GM21737 (cell line): Measurements from ENCODE around the gene LRRC2.
"Not testable (repeated sequence)": the region's sequence is repeated elsewhere in the genome, so short reads cannot be mapped to it uniquely, and the experiment has no call there.

Experiments
- ATAC-seq: cut with Tn5 transposase; IDR thresholded peaks from one replicate; pipeline ENCODE4 v1.9.1; 2021; ENCODE audit warnings: mild to moderate bottlenecking, moderate library complexity; ENCODE audit not compliant: unreplicated experiment

The LRRC2 gene

DNA sequence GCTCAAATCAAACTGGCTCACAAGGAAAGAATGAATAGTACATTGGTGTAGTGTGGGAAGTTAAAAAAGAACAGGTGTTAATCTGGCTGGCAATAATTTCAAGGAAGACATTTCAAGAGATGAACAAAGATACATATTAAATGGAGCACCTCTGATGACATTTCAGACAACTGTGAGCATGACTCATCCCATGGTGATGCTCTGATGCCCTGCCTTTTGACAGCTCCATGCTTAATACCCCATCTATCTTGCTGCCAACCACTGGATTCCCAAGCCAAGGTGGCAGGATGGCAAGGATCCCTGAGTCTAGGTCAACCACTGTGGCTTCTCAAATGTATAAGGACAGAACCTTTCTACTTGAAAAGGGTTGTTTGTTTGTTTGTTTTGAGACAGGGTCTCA is 29.3 kb downstream of the LRRC2 start:
- no peak for ATAC-seq

DNA sequence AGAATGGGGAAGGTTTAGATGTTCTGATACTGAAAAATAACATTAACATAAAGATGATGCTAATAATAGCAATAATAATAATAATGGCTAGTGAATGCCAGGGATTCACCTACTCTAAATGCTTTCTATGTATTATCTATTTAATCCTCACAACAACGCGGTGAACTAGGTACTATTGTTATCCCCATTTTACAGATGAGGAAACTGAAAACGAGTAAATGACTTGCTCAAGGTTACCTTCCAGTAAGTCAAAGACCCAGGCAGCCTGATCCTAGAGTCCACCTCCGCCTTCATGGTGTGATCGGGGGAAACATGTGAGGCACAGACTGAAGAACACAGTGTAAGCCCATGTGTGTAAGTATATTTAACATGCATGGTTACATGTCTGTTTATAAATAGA is 30.4 kb downstream of the LRRC2 start:
- ATAC-seq: no peak

DNA sequence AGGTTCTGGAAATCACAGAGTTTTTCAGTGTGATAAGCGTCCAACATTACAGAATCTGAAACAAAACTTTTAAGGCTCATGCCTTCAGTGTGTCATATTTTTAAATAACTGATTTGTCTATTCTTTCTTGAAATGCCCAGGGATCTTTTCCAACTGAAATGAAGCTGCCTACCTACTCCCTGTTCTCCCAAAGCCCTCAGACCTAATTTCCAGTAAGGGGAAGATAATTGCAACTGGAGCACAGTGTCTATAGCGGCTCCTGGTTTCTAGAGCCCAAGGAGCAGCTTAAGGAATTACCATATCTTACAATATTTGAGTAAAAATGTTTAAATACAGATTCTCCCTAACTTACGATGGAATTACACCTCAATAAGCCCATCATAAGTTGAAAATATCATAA is 33.0 kb downstream of the LRRC2 start:
- ATAC-seq: no peak

DNA sequence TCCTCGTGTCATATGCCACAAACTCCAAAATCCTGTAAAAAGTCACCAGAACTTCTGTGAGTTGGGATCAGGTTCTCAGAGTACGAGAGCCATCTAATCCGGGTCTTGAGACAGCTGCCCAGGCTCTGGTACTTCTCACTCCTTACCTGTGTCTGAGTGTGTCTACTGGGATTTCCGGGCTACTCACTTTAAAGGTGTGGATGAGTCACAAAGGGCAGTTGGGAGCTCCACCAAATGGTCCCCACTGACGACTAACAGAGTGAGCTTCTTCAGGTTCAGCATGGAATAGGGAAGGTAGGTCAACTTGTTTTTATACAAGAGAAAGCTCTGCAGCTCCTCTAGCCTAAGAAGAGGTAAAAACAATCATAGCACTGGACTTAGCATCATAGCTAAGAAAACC is 38.9 kb downstream of the LRRC2 start:
- ATAC-seq: no peak

DNA sequence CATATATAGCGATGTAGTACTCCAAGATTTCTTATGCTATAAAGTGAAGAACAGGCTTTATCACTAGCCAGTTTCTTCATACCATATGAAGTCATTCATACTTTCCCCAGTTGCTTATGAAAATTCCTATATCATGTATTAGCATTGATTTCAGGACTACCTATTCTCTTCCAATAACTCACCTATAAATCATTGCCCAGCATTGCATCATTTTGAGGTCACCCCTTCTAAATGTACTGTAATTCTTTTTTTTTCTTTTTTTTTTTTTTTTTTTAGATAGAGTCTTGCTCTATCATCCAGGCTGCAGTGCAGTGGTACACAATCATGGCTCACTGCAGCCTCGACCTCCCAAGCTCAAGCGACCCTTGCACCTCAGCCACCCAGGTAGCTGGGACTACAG is 41.3 kb downstream of the LRRC2 start:
- no peak for ATAC-seq

DNA sequence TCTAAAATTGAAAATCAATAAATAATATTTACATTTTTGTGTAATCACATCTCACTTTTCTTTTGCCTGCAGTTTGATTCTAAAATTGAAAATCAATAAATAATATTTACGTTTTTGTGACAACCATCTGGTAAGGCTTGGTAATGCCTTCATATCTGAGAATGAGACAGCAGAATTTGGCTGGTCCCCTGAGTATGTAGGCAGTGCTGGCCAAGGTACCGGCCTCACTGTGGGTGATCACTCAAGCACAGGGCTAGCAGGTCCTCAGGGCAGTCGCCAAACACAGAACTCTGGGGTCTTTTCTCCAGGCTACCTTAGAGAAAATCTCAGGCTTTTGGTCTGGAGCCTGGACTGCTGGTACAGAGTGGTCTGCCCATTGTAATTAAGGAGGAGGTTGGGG is 42.1 kb downstream of the LRRC2 start:
- no peak for ATAC-seq

DNA sequence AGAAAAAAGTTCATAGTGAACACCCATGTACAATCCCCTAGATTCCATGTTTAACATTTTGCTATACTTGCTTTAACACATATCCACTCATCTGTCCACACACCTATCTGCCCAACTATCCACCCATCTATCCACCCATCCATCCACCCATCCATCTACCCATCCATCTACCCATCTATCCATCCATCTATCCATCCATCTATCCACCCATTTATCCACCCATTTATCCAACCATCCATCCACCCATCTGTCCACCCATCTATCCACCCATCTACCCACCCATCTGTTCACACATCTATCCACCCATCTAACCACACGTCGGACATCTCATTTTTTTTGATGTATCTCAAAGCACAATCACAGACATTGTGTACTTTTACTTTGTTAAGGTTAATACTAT is 42.5 kb downstream of the LRRC2 start:
- no peak for ATAC-seq

DNA sequence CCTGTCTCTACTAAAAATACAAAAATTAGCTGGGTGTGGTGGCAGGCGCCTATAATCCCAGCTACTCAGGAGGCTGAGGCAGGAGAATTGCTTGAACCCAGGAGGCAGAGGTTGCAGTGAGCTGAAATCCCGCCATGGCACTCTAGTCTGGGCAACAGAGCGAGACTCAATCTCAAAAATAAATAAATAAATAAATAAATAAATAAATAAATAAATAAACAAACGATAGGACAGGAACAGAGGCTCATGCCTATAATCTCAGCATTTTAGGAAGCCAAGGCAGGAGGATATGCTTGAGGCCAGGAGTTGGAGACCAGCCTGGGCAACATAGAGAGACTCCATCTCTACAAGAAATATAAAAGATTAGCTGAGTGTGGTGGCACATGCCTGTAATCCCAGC is 43.9 kb downstream of the LRRC2 start:
- not testable (repeated sequence) for ATAC-seq

DNA sequence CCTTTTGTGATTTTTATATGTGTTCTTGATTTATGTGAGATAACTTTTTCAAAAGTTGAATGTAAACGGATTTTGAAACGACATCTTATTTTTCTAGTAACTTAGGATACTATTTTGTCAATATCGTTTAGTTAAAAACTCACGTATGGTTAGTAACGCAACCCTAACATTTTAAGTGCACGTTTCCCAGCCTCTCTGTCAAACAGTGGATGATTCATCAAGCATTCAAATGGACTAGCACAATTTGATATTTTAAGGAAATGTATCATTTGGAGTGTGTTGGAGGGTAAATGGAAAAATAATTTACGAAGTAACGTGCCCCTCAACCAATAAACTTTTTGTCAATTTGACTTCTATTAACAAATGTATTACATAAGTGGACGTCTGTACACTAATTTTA is 45.0 kb downstream of the LRRC2 start:
- no peak for ATAC-seq

DNA sequence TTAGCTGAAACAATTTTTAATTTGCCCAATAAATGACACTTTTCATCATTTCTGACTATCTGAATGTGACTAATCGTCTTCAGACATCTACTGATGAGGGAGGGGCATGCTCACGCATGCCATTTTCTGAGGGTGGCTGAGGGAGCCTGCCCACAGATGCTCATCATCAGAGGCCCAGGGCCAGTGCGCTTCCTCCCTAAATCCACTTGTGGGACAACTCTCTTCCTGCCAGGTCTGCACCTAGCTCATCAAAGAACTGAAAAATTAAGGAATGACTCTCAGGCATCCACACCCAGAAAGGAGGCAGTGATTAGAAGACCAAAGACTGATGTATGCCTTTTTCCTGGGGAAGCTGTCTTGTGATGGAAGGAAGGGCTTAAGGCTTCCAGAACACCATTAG is 45.6 kb downstream of the LRRC2 start:
- no peak for ATAC-seq

DNA sequence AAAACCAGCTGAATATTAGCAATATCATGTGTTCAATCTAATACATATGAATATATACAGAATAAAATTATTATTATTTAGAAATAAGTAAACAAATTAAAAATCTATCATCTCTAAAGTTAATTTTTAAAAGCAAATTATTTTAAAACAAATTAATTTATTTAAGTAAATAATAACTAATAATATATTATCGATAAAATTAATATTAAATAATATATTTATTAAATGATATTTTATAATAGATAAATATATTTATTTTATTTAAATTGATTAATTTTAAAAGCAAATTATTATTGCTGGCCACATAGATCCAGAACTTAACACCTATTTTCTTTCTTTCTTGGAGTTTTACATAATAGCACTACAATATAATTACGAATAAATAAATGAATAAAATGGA is 46.1 kb downstream of the LRRC2 start:
- ATAC-seq: no peak

DNA sequence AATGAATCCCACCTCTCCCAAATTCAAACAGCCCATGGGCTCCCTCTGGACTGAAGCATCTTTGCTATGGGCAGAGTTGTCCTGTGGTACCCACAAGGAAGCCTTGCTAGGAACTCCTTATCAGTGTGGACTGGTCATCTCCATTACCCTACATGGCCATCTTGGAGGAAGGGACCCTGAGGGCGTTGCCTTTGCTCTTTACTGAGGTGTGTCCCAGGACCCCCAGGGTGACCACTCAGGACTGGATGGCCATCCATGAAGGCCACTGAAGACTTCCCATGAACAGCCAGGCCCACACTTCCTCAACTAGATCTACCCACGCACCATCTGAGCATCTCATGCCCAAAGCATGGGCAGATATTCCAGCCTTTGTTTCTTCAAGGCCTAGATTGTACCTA is 48.3 kb downstream of the LRRC2 start:
- ATAC-seq: no peak

DNA sequence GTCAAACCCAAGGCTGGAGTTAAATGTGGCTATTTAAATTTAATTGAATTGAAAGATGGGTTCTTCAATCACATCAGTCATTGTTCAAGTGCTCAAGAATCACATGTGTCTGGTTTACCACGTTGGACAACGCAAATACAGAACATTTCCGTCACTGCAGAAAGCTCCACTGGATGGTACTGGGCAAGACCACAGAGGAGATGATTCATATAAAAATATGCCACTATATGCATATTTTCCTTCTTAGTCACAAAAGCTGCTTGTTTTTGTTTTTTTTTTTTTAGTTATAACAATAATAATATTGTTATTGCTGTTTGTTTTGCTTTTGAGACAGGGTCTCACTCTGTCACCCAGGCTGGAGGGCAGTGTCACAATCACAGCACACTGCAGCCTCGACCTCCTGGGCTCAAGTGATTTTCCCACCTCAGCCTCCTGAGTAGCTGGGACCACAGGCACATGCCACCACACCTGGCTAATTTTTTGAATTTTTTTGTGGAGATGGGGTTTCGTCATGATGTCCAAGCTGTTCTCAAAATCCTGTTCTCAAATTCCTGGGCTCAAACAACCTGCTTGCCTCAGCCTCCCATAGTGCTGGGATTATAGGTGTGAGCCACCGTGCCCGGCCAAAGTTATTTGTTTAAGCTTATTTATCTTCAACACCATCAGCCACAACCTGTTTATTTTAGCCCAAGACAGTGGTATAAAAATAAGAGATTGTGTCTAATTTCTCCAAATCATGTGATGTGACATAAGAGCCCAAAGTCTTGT is 48.9 kb downstream of the LRRC2 start:
- ATAC-seq: no peak

DNA sequence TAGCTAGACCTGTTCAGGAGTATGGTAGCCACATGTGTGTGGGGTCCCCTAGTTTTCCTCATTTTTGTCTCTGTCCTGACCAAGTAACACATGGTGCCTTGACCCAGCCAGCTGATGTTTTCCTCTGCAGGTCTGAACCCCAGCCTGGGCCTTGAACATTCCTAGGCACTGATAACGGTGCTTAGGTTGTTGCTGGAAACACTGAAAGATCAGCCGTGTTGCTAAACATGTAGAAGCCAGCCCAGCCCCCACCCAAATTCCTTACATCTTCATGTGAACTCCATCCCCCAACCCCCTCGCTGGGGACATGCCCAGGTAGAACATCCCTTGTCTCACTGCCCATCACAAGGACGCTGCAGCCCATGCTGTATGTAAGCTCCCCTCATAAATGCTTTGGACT is 49.6 kb downstream of the LRRC2 start:
- no peak for ATAC-seq

DNA sequence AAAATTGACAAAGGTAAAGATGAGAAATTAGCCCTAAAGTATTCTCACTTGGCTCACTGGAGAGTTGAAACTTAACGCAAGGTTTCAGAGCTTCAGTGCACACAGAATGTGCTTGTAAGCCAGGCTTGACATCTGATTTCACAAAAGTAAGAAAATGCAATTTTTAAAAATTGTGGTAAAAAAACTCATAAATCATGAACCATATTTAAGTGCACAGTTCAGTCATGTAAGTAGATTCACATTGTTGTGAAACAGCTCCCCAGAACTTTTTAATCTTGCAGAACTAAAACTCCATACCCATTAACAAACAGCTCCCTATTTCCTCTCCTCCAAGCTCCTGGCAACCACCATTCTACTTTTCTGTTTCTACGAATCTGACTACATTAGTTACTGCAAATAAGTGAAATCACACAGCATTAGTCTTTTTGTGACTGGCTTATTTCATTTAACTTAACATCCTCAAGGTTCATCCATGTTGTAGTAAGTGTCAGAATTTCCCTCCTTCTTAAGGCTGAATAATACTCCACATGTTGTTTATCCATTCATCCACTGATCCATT is 53.8 kb downstream of the LRRC2 start:
- no peak for ATAC-seq

DNA sequence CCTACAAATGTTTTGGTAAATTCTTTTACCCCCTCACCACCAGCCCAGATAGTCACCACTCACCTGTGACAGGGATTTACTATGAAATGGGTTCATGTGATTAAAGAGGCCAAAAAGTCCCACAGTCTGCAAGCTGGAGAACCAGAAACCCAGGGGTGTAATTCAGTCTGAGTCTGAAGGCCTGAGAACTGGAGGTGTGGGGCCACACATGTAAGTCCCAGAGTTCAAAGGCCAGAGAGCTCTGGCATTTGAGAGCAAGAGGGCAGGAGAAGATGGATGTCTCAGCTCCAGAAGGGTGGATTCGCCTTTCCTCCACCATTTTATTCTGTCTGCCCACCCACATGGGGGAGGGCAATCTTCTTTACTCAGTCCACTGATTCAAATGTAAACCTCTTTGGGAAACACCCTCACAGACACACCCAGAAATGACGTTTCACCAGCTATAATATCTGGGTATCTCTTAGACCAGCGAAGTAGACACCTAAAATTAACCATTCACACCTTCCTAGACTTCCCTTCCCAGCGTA is 56.4 kb downstream of the LRRC2 start:
- no peak for ATAC-seq

DNA sequence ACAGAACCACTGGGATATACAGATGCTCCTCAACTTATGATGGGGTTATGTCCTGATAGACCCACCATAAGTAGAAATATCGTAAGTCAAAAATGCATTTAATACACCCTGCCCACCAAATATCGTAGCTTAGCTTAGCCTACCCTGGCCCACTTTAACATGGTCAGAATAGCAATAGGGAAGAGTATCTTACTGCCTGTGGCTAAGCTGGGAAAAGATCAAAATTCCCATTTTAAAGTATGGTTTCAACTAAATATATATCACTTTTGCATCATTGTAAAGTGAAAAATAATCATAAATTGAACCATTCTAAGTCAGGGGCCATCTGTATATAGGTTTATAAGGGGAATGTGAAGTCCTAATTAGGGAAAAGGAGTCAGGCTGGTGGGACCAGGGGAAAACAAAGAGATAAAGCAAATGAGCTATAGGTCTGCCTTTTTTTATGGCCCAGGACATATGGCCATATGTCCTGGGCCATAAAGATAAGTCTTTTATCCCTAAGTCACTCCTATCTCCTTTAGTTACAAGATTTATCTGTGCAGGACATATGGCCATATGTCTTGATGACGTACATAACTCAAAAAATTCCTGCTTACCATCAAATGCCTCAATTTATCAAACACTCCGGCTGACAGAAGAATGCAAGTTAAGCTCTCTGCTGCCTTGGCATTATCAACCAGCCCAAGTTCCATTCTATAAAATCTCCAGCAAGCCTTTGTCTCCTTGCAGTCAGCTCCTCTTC is 57.1 kb downstream of the LRRC2 start:
- no peak for ATAC-seq

DNA sequence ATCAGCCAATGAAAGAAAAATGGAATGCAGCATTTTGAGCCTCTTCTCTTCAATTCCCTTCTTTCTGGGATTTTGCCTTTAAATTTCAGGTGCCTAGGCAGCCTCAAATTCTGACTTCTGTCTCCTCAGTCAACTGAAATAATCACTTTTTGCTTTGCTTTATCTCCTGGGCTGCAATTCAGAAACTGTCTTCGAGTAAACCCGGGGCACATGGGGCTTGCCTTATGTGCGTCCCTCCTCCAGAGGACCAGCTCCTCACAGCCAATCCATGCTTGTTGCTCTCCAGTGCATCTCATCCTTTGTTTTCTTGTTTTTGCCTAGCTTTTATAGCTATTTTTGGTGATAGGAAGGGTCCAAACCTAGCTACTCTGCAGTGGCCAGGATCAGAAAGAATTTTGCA is 59.6 kb downstream of the LRRC2 start:
- ATAC-seq: no peak

DNA sequence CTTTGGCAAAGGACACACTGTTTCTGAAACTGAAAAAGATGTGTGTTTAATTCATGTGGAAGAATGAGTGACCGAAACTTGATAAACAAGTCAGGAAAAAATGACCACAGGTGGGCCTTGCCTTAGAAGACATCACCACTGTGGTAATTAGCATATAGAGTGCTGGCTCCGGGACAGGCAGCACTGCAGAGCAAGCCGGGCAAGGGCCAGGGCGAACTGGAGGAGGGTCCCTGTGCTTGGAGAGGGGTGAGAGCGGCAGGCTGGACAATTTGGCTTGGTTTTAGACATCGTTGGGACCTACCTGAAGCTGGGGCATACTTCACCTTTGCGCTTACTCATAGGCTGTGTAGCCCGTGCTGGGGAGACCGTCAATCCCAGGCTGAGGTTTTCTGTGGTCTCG is 60.1 kb downstream of the LRRC2 start:
- ATAC-seq: no peak

DNA sequence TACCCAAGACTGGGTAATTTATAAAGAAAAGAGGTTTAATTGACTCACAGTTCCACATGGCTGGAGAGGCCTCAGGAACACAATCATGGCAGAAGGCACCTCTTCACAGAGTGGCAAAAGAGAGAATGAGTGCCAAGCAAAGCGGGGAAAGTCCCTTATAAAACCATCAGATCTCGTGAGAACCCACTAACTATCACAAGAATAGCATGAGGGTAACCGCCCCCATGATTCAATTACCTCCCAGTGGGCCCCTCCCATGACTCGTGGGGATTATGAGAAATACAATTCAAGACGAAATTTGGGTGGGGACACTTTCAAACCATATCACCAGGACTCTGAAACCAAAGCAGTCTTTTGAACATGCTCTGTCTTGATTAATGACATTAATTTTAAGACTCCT is 61.3 kb downstream of the LRRC2 start:
- no peak for ATAC-seq

DNA sequence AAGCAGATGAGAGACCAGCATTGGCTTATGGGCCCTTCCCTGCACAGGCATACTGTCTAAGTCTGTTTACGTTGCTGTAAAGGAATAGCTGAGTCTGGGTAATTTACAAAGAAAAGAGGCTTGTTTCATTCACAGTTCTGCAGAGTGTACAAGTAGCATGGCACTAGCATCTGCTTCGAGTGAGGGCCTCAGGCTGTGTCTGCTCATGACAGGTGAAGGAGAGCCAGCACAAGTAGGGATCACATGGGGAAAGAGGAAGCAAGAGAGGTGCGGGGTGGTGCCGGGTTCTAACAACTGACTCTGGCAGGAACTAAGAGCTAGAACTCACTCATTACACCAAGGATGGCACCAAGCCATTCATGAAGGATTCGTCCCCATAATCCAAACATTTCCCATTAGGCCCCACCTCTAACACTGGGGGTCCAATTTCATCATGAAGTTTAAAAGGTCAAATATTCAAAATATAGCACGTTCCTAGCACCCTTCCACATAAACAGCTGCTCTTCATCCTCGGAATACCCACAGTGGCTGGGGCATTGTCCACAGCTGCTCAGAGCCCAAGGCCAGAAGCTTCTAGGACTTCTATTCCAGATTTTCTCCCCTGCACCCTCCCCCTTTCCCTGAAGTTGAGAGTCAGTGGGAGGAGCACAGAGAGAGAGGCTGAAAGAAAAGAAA is 62.8 kb downstream of the LRRC2 start:
- ATAC-seq: no peak

DNA sequence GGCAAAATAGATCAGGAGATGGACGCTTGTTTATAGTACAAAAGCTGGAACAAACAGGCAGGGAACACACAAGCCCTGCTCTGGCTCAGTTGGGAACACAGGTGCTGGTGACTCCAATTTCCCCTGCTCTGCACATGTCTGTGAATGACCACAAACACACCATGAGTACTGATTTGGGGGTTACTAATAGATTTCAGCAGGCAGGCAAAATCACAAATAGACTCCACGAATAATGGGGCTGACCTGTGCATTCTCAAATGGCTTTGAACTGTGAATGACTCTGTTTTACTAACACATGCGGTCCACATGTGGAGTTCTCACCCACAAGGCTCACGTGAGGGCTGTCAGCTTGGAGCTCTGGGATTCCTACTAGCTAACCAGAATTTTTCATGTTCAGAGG is 64.4 kb downstream of the LRRC2 start:
- no peak for ATAC-seq
